IMR-90 (cell line): Measurements from ENCODE around the gene TEX36. TPM values are rescaled to one million over a fixed set of nuclear protein-coding genes. Genes with fewer than 3 reads are reported as not detected.

Source experiments
- ATAC-seq: fragments of 200-7000 bp; cut with Tn5 transposase; 2 replicates; pipeline ENCODE4 v1.9.1; 2020; ENCODE audit warnings: low read depth, mild to moderate bottlenecking, moderate library complexity
- BruUV-seq: library from RNA; stranded (reverse); fragments of 400-500 nt; replicated peaks from 2 replicates; lab custom pipeline; 2021; lab: Mats Ljungman, UMichigan
- CTCF ChIA-PET: fragments of 300-600 bp; formaldehyde crosslinking; extraction: SDS; loops from one replicate; lab custom pipeline; 2021; ENCODE audit warnings: antibody characterized with exemption; lab: Yijun Ruan, JAX
- POLR2A ChIA-PET: fragments of 300-600 bp; sonication (Branson Sonifier 250); formaldehyde crosslinking; loops from one replicate; lab custom pipeline; 2022; ENCODE audit warnings: antibody characterized with exemption; ENCODE audit not compliant: unreplicated experiment; lab: Charles Lee
- DNase-seq: peaks from one replicate; pipeline ENCODE4 v3.0.0; 2013
- H2AFZ ChIP-seq: replicated peaks from 2 replicates; pipeline ENCODE3; 2013; ENCODE audit warnings: low read length, mild to moderate bottlenecking; ENCODE audit not compliant: poor library complexity
- H2AK5ac ChIP-seq: 2 replicates; pipeline ENCODE4 v1.6.1; 2013; ENCODE audit warnings: low read depth, low read length, inconsistent platforms
- H2AK9ac ChIP-seq: replicated peaks from 2 replicates; pipeline ENCODE3; 2013; ENCODE audit warnings: mild to moderate bottlenecking, low read depth, low read length, moderate library complexity; ENCODE audit not compliant: poor library complexity
- H2BK120ac ChIP-seq: 2 replicates; pipeline ENCODE4 v1.6.1; 2013; ENCODE audit warnings: low read depth, low read length, inconsistent platforms
- H2BK15ac ChIP-seq: 3 replicates; pipeline ENCODE4 v1.6.1; 2013; ENCODE audit warnings: low read depth, low read length, inconsistent platforms
- H2BK20ac ChIP-seq: 2 replicates; pipeline ENCODE4 v1.6.1; 2013; ENCODE audit warnings: low read depth, mild to moderate bottlenecking, inconsistent platforms, low read length, moderate library complexity
- H2BK5ac ChIP-seq: 2 replicates; pipeline ENCODE4 v1.6.1; 2013; ENCODE audit warnings: mild to moderate bottlenecking, low read depth, low read length, inconsistent platforms; ENCODE audit not compliant: poor library complexity, severe bottlenecking
- H3K14ac ChIP-seq: replicated peaks from 2 replicates; pipeline ENCODE4 v1.6.1; 2013; ENCODE audit warnings: low read depth, low read length, inconsistent platforms
- H3K18ac ChIP-seq: 2 replicates; pipeline ENCODE4 v1.6.1; 2013; ENCODE audit warnings: low read depth, low read length, control low read depth
- H3K23ac ChIP-seq: 2 replicates; pipeline ENCODE4 v1.6.1; 2013; ENCODE audit warnings: low read depth, low read length, inconsistent platforms
- H3K27ac ChIP-seq: 2 replicates; pipeline ENCODE4 v1.5.1; 2013; ENCODE audit warnings: mild to moderate bottlenecking, control low read depth, low read length; ENCODE audit not compliant: insufficient read depth
- H3K27me3 ChIP-seq: 2 replicates; pipeline ENCODE4 v1.6.1; 2013; ENCODE audit warnings: low read length; ENCODE audit not compliant: control insufficient read depth, insufficient read depth
- H3K36me3 ChIP-seq: 2 replicates; pipeline ENCODE4 v1.6.1; 2013; ENCODE audit warnings: low read length, mixed read lengths; ENCODE audit not compliant: control insufficient read depth, insufficient read depth
- H3K4ac ChIP-seq: 2 replicates; pipeline ENCODE4 v1.6.1; 2013; ENCODE audit warnings: low read depth, low read length, inconsistent platforms
- H3K4me1 ChIP-seq: 2 replicates; pipeline ENCODE4 v1.6.1; 2013; ENCODE audit warnings: low read length, mixed read lengths; ENCODE audit not compliant: control insufficient read depth, insufficient read depth
- H3K4me2 ChIP-seq: 2 replicates; pipeline ENCODE4 v1.6.1; 2013; ENCODE audit warnings: low read depth, mild to moderate bottlenecking, control low read depth, low read length, moderate library complexity
- H3K4me3 ChIP-seq: 2 replicates; pipeline ENCODE4 v1.5.1; 2013; ENCODE audit warnings: low read depth, mild to moderate bottlenecking, control low read depth, low read length, moderate library complexity; ENCODE audit not compliant: insufficient read depth
- H3K56ac ChIP-seq: 2 replicates; pipeline ENCODE4 v1.6.1; 2013; ENCODE audit warnings: low read length, inconsistent platforms; ENCODE audit not compliant: insufficient read depth; ENCODE audit errors: extremely low read depth
- H3K79me1 ChIP-seq, 2 experiments: 2 replicates each; pipeline ENCODE4 v1.6.1; 2013; ENCODE audit warnings: low read length in 2 of 2, inconsistent platforms in 1 of 2, low read depth in 1 of 2
- H3K9ac ChIP-seq: 2 replicates; pipeline ENCODE4 v1.6.1; 2013; ENCODE audit warnings: low read depth, low read length, control low read depth
- H3K9me1 ChIP-seq: 2 replicates; pipeline ENCODE4 v1.6.1; 2013; ENCODE audit warnings: low read length, inconsistent platforms; ENCODE audit not compliant: insufficient read depth
- H3K9me3 ChIP-seq: 2 replicates; pipeline ENCODE4 v1.6.1; 2013; ENCODE audit warnings: low read length; ENCODE audit not compliant: control insufficient read depth, insufficient read depth
- H4K20me1 ChIP-seq: 2 replicates; pipeline ENCODE4 v1.6.1; 2013; ENCODE audit warnings: low read length, inconsistent platforms; ENCODE audit not compliant: insufficient read depth
- H4K5ac ChIP-seq: 2 replicates; pipeline ENCODE4 v1.6.1; 2013; ENCODE audit warnings: mild to moderate bottlenecking, low read depth, low read length, control low read depth
- H4K8ac ChIP-seq, 2 experiments: 2 replicates each; pipeline ENCODE4 v1.6.1; 2013; ENCODE audit warnings: low read depth in 2 of 2, low read length in 2 of 2, control low read depth in 1 of 2, inconsistent platforms in 1 of 2
- H4K91ac ChIP-seq: 2 replicates; pipeline ENCODE4 v1.6.1; 2013; ENCODE audit warnings: low read depth, low read length, inconsistent platforms; ENCODE audit not compliant: insufficient read depth
- BHLHE40 ChIP-seq: fragments of 150-350 bp; IDR thresholded peaks from 2 replicates; pipeline ENCODE4 v1.6.1; 2016; ENCODE audit warnings: mild to moderate bottlenecking, low read depth, low read length
- CEBPB ChIP-seq: IDR thresholded peaks from 2 replicates; pipeline ENCODE4 v1.6.1; 2012; ENCODE audit warnings: low read depth, low read length, improper control_type of control experiment
- CHD1 ChIP-seq: IDR thresholded peaks from 2 replicates; pipeline ENCODE4 v1.6.1; 2012; ENCODE audit warnings: low read depth, low read length, improper control_type of control experiment
- ELK1 ChIP-seq: fragments of 150-350 bp; IDR thresholded peaks from 2 replicates; pipeline ENCODE4 v1.6.1; 2016; ENCODE audit warnings: low read depth, mild to moderate bottlenecking, low read length, moderate library complexity, borderline replicate concordance
- MAZ ChIP-seq: IDR thresholded peaks from 2 replicates; pipeline ENCODE4 v1.6.1; 2012; ENCODE audit warnings: low read depth, mild to moderate bottlenecking, low read length, improper control_type of control experiment, moderate library complexity, borderline replicate concordance
- MXI1 ChIP-seq: IDR thresholded peaks from 2 replicates; pipeline ENCODE4 v1.6.1; 2012; ENCODE audit warnings: low read depth, mild to moderate bottlenecking, low read length, moderate library complexity, borderline replicate concordance
- NFE2L2 ChIP-seq: fragments of 150-350 bp; IDR thresholded peaks from 2 replicates; pipeline ENCODE4 v1.6.1; 2016; ENCODE audit warnings: low read depth, mild to moderate bottlenecking, low read length
- POLR2A ChIP-seq: IDR thresholded peaks from 2 replicates; pipeline ENCODE4 v1.6.1; 2012; ENCODE audit warnings: mild to moderate bottlenecking, low read depth, low read length
- RAD21 ChIP-seq: IDR thresholded peaks from 2 replicates; pipeline ENCODE4 v1.6.1; 2012; ENCODE audit warnings: low read length, improper control_type of control experiment
- RCOR1 ChIP-seq: IDR thresholded peaks from 2 replicates; pipeline ENCODE4 v1.6.1; 2012; ENCODE audit warnings: mild to moderate bottlenecking, low read length, improper control_type of control experiment; ENCODE audit not compliant: insufficient replicate concordance
- RFX5 ChIP-seq: IDR thresholded peaks from 2 replicates; pipeline ENCODE4 v1.8.0; 2012; ENCODE audit warnings: low read depth, mild to moderate bottlenecking, low read length, moderate library complexity
- SMC3 ChIP-seq: fragments of 150-350 bp; IDR thresholded peaks from 2 replicates; pipeline ENCODE4 v1.6.1; 2016; ENCODE audit warnings: low read depth, mild to moderate bottlenecking, antibody characterized with exemption, low read length, moderate library complexity
- USF2 ChIP-seq: fragments of 150-350 bp; IDR thresholded peaks from 2 replicates; pipeline ENCODE4 v1.6.1; 2017; ENCODE audit warnings: mild to moderate bottlenecking, antibody characterized with exemption, low read length, low read depth
- WGBS, 2 experiments: methylation state at CpG; one replicate each; pipeline versions ENCODE4 v1.1.5 to v1.1.7; 2013; ENCODE audit warnings: missing lambda C conversion rate in 2 of 2; ENCODE audit not compliant: insufficient read length in 1 of 2; ENCODE audit errors: extremely low coverage in 2 of 2; 5-methylcytosine and 5-hydroxymethylcytosine counted together
- dilution Hi-C: fragments of 300-500 bp; cut with HindIII; formaldehyde crosslinking; loops from one replicate; pipeline ENCODE4 v1.14.3; 2018; ENCODE audit warnings: low sequenced_read_pairs; ENCODE audit not compliant: unreplicated experiment
- in situ Hi-C: fragments of 300-500 bp; cut with MboI; formaldehyde crosslinking; loops from 3 replicates; pipeline ENCODE4 v1.14.3; 2019; ENCODE audit warnings: low sequenced_read_pairs, inconsistent platforms, mixed read lengths
- intact Hi-C: fragments of 100-400 bp; cut with micrococcal nuclease; formaldehyde crosslinking; loops from 2 replicates; pipeline ENCODE4 v1.10.0; 2022
- polyA plus RNA-seq, 3 experiments: library from polyadenylated mRNA; depleted of rRNA; stranded (reverse); fragments of >200 nt; gene quantifications; 2 replicates each; pipeline ENCODE4 v1.2.3, GENCODE V29; 2012; ENCODE audit warnings: low replicate concordance in 1 of 3
- total RNA-seq: library from RNA; depleted of rRNA; stranded (reverse); fragments of >200 nt; gene quantifications from 2 replicates; pipeline ENCODE4 v1.2.3, GENCODE V29; 2012
- TF ChIP-seq, protein P1 (sequence below): conservative IDR thresholded peaks from 2 replicates; pipeline ENCODE4 v1.5.1; 2012; ENCODE audit warnings: mild to moderate bottlenecking, low read depth, low read length, improper control_type of control experiment

The TEX36 gene
- total and polyA plus RNA-seq, 2 of the 4 experiments (the other 2 are of a cell fraction), result not detected

DNA sequence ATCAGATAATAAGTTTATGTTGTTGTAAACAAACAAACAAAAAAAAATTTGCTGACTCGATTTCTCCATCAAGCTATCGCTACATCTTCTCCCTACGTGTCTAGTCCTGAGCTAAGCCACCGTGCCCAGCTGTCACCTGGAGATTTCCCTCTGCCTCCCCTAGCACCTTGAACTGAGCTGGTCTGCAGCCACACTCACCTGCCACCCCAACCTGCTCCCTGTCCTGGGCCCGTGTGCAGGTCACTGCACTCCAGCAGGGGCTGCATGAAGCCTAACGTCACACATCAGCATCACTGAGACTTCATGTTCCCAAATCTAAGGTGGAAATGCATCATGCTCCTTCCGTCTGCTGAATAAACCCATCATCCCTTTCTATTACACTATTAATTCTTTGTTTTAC, 44.4 kb downstream of the TEX36 start:
- no peak for ATAC-seq
- H4K5ac ChIP-seq, result no peak overlapping the region
- H2BK5ac ChIP-seq, result no peak overlapping the region
- no peaks in the 10 kb centered on the region; the same call in 1 of the 2 replicates for H3K27me3 ChIP-seq
- H3K9ac ChIP-seq, result no peak overlapping the region
- no peak overlapping the region for H2BK120ac ChIP-seq
- H3K79me1 ChIP-seq, result no peaks in the 10 kb centered on the region
- intact Hi-C loops (no loop called here), dilution Hi-C loops (no loop called here), in situ Hi-C loops (no loop called here)
- no peaks in the 10 kb centered on the region for H3K4me1 ChIP-seq
- H3K27ac ChIP-seq, result no peak overlapping the region
- no peaks in the 10 kb centered on the region for H3K9me1 ChIP-seq
- H3K18ac ChIP-seq, result no peak overlapping the region
- H3K4me2 ChIP-seq, result no peak overlapping the region
- no peaks in the 10 kb centered on the region for H4K20me1 ChIP-seq
- no TSS peak for BruUV-seq
- no peak overlapping the region for H3K56ac ChIP-seq
- no peak overlapping the region for H2AFZ ChIP-seq
- H4K91ac ChIP-seq, result no peak overlapping the region
- H3K9me3 ChIP-seq, result no peaks in the 10 kb centered on the region
- no peak overlapping the region for H3K23ac ChIP-seq
- H2BK20ac ChIP-seq, result no peak overlapping the region
- no peak overlapping the region for H2AK9ac ChIP-seq
- H4K8ac ChIP-seq, result no peak overlapping the region
- WGBS, 2 experiments, result 40% methylated on average over 2 of the region's 7 CpGs; no CpG with 5 or more reads in 1 of the 2 experiments
- H3K4ac ChIP-seq, result no peak overlapping the region
- H2BK15ac ChIP-seq, result no peak overlapping the region
- no peaks in the 10 kb centered on the region for H3K36me3 ChIP-seq
- DNase-seq, result no peak
- TF ChIP-seq CEBPB, result no peak
- no peak for TF ChIP-seq ELK1
- TF ChIP-seq, protein P1, sequence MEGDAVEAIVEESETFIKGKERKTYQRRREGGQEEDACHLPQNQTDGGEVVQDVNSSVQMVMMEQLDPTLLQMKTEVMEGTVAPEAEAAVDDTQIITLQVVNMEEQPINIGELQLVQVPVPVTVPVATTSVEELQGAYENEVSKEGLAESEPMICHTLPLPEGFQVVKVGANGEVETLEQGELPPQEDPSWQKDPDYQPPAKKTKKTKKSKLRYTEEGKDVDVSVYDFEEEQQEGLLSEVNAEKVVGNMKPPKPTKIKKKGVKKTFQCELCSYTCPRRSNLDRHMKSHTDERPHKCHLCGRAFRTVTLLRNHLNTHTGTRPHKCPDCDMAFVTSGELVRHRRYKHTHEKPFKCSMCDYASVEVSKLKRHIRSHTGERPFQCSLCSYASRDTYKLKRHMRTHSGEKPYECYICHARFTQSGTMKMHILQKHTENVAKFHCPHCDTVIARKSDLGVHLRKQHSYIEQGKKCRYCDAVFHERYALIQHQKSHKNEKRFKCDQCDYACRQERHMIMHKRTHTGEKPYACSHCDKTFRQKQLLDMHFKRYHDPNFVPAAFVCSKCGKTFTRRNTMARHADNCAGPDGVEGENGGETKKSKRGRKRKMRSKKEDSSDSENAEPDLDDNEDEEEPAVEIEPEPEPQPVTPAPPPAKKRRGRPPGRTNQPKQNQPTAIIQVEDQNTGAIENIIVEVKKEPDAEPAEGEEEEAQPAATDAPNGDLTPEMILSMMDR, result no peak
- TF ChIP-seq BHLHE40, result no peak
- no peak for TF ChIP-seq RCOR1
- no peak for TF ChIP-seq MXI1
- TF ChIP-seq NFE2L2, result no peak
- TF ChIP-seq CHD1, result no peak
- TF ChIP-seq RFX5, result no peak
- TF ChIP-seq SMC3, result no peak
- no peak for TF ChIP-seq POLR2A
- no peak for TF ChIP-seq MAZ
- no peak for TF ChIP-seq RAD21
- no peak for TF ChIP-seq USF2
- H3K4me3 ChIP-seq, result no peak overlapping the region
- no peak overlapping the region for H2AK5ac ChIP-seq
- ChIA-PET POLR2A (no interaction called here), CTCF (interaction anchor here (0.5 kb wide), 1 partner anchor 223 kb away, joined by 4 read pairs; no protein-coding TSS in a partner anchor)
- no peak overlapping the region for H3K14ac ChIP-seq
